IPS-NIHi7 (cell line): ENCODE results near the gene ELFN1.

Experiments
- DNase-seq: peaks from one replicate; pipeline ENCODE4 v3.0.0; 2012; ENCODE audit warnings: mixed read lengths; ENCODE audit errors: extremely low spot score

Gene ELFN1

GRCh38 chr7:1663857-1664651 is 6.0 kb upstream of the ELFN1 start:
- DNase-seq = peak; percentile 73

GRCh38 chr7:1664711-1665548 is 5.1 kb upstream of the ELFN1 start:
- peak; percentile 90 for DNase-seq

- DNase-seq = peak; percentile 26
These were observed 4.3 kb upstream of the ELFN1 start for GRCh38 chr7:1665549-1666316.

- peak; percentile 30 for DNase-seq
These were observed 3.7 kb upstream of the ELFN1 start for GRCh38 chr7:1666317-1666822.

- DNase-seq = peak; percentile 26
These were observed 3.1 kb upstream of the ELFN1 start for GRCh38 chr7:1666823-1667565.

- peak; percentile 38 for DNase-seq
These were observed 2.3 kb upstream of the ELFN1 start for GRCh38 chr7:1667566-1668395.

GRCh38 chr7:1668396-1669063 is 1.5 kb upstream of the ELFN1 start:
- DNase-seq = peak; percentile 20

GRCh38 chr7:1669064-1669951 is 769 bp upstream of the ELFN1 start:
- DNase-seq = peak; percentile 61

- peak; percentile 37 for DNase-seq
These were observed 967 bp downstream of the ELFN1 start for GRCh38 chr7:1670894-1671593.

GRCh38 chr7:1671594-1672451 is 1.7 kb downstream of the ELFN1 start:
- peak; percentile 13 for DNase-seq

GRCh38 chr7:1672851-1673486 is 2.9 kb downstream of the ELFN1 start:
- DNase-seq = no peak

GRCh38 chr7:1673581-1674118 is 3.6 kb downstream of the ELFN1 start:
- no peak for DNase-seq

- DNase-seq = no peak
These were observed 4.3 kb downstream of the ELFN1 start for GRCh38 chr7:1674161-1675035.

GRCh38 chr7:1675036-1675671 is 5.1 kb downstream of the ELFN1 start:
- DNase-seq = no peak
